ENCODE measurements around the gene RPS15. TPM values are rescaled to one million over a fixed set of nuclear protein-coding genes. Genes with fewer than 3 reads are reported as not detected.

Gene RPS15
- total RNA-seq, 1 donor from 2014 or later = 3,178 TPM

GRCh38 chr19:1452802-1453524, 14.8 kb downstream of the RPS15 start:
- no peak for DNase-seq (ENCODE audit: low read depth)
- TF ChIP-seq CTCF (IDR thresholded peaks at IDR 0.05; ENCODE audit: insufficient read depth, low read length, poor library complexity, severe bottlenecking) = no peak
- no peaks in the 10 kb centered on the region for H3K36me3 ChIP-seq (ENCODE audit: control insufficient read depth, insufficient read depth, low read length)
- H3K4me3 ChIP-seq (ENCODE audit: low read depth, low read length) = no peak overlapping the region
- H3K27me3 ChIP-seq (ENCODE audit: control insufficient read depth, insufficient read depth, low read length) = peaks cover 88% of the 10 kb centered on the region

DNA sequence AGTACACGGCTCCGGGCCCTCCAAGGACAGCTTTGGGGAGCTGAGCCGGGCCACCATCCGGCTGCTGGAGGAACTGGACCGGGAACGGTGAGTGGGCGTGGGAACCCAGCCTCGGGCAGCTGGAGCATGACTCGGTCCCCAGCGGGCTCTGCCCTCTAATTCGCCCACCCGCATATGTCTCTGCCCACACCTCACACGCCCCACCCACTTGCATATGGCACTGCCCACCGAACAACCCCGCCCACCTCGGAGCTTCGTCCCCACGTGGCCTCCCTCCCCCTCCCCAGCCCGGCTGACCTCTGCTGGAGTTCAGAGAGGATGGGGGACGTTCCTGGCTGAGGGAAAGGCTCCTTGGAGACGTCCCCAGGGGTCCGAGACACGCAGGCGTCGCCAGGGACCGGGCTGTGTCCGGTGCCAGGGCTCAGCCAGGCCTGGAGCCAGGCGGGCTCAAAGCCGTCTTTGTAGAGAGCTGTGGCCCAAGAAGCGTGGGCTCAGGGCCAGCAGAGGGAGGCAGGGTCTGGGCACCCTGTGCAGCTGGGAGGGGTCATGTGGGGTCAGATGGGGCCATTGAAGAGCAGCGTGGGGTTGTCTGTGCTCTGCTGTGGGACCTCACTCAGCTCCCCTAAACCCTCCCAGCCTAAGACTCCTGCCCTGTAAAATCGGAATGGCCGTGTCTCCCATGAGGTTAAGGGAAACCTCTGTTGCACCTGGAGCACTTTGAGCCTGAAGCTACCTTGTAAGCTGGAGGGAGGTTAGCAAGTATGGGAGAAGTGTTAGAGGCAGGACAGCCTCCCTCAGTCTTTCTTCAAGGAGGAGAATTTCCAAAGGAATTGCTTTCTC, 15.5 kb downstream of the RPS15 start:
- peak; percentile 10 for TF ChIP-seq CTCF (IDR thresholded peaks at IDR 0.05; ENCODE audit: insufficient read depth, low read length, poor library complexity, severe bottlenecking)
- Histone ChIP-seq H3K27me3 (ENCODE audit: control insufficient read depth, insufficient read depth, low read length) (peaks cover 87% of the 10 kb centered on the region), H3K4me3 (ENCODE audit: low read depth, low read length) (no peak overlapping the region), H3K36me3 (ENCODE audit: control insufficient read depth, insufficient read depth, low read length) (no peaks in the 10 kb centered on the region)
- no peak for DNase-seq (ENCODE audit: low read depth)

GRCh38 chr19:1455002-1455335, 16.8 kb downstream of the RPS15 start:
- Histone ChIP-seq H3K36me3 (ENCODE audit: control insufficient read depth, insufficient read depth, low read length) (no peaks in the 10 kb centered on the region), H3K27me3 (ENCODE audit: control insufficient read depth, insufficient read depth, low read length) (peaks cover 81% of the 10 kb centered on the region), H3K4me3 (ENCODE audit: low read depth, low read length) (no peak overlapping the region)
- no peak for DNase-seq (ENCODE audit: low read depth)
- no peak for TF ChIP-seq CTCF (IDR thresholded peaks at IDR 0.05; ENCODE audit: insufficient read depth, low read length, poor library complexity, severe bottlenecking)

- H3K27me3 ChIP-seq (ENCODE audit: control insufficient read depth, insufficient read depth, low read length) = peaks cover 75% of the 10 kb centered on the region
- DNase-seq (ENCODE audit: low read depth) = no peak
- no peak overlapping the region for H3K4me3 ChIP-seq (ENCODE audit: low read depth, low read length)
- no peak for TF ChIP-seq CTCF (IDR thresholded peaks at IDR 0.05; ENCODE audit: insufficient read depth, low read length, poor library complexity, severe bottlenecking)
- H3K36me3 ChIP-seq (ENCODE audit: control insufficient read depth, insufficient read depth, low read length) = no peaks in the 10 kb centered on the region
These were observed 17.3 kb downstream of the RPS15 start for GRCh38 chr19:1455336-1456120.

GRCh38 chr19:1456121-1456900, 18.1 kb downstream of the RPS15 start:
- H3K36me3 ChIP-seq (ENCODE audit: control insufficient read depth, insufficient read depth, low read length) = no peaks in the 10 kb centered on the region
- peaks cover 68% of the 10 kb centered on the region for H3K27me3 ChIP-seq (ENCODE audit: control insufficient read depth, insufficient read depth, low read length)
- H3K4me3 ChIP-seq (ENCODE audit: low read depth, low read length) = no peak overlapping the region
- TF ChIP-seq CTCF (IDR thresholded peaks at IDR 0.05; ENCODE audit: insufficient read depth, low read length, poor library complexity, severe bottlenecking) = no peak
- DNase-seq (ENCODE audit: low read depth) = no peak

Measured in kidney epithelial cell (primary cell).